HUES6 (cell line): Measurements from ENCODE around the gene LCA5.

Experiments
- H3K27ac ChIP-seq: 2 replicates; pipeline ENCODE4 v1.7.0; 2013; ENCODE audit warnings: low read depth, mild to moderate bottlenecking, low read length, inconsistent platforms
- H3K27me3 ChIP-seq: 2 replicates; pipeline ENCODE4 v1.6.1; 2013; ENCODE audit warnings: low read length; ENCODE audit not compliant: control insufficient read depth, insufficient read depth
- H3K36me3 ChIP-seq: 2 replicates; pipeline ENCODE4 v1.6.1; 2013; ENCODE audit warnings: low read length; ENCODE audit not compliant: control insufficient read depth, insufficient read depth
- H3K4me1 ChIP-seq: 2 replicates; pipeline ENCODE4 v1.6.1; 2013; ENCODE audit warnings: low read length; ENCODE audit not compliant: control insufficient read depth, insufficient read depth
- H3K4me3 ChIP-seq: 2 replicates; pipeline ENCODE4 v1.5.1; 2013; ENCODE audit warnings: low read depth, low read length
- H3K9ac ChIP-seq: one replicate; pipeline ENCODE4 v1.6.1; 2013; ENCODE audit warnings: mild to moderate bottlenecking, low read length
- H3K9me3 ChIP-seq: 2 replicates; pipeline ENCODE4 v1.6.1; 2013; ENCODE audit warnings: low read depth, low read length; ENCODE audit not compliant: control insufficient read depth, insufficient read depth

The LCA5 gene

DNA sequence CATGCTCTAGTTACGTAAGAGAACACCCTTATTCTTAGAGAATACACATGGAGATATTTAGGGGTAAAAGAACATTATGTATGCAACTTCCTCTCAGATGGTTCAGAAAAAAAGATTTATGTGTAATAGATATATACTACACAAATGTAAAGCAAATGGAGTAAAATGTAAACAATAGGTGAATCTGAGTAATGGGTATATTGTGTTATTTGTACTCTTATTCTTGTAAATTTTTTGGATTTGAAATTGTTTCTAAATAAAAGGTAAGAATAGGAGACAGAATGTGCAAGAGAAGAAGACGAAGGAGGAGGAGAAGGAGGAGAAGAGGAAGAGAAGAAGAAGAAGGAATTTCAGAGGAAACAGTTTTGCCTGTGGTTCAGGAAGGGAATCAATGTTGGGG lies 22.5 kb upstream of the LCA5 start:
- Histone ChIP-seq H3K4me1 (no peaks in the 10 kb centered on the region), H3K9me3 (no peaks in the 10 kb centered on the region), H3K4me3 (no peak overlapping the region), H3K36me3 (no peaks in the 10 kb centered on the region), H3K9ac (no peak overlapping the region), H3K27me3 (no peaks in the 10 kb centered on the region), H3K27ac (no peak overlapping the region)

DNA sequence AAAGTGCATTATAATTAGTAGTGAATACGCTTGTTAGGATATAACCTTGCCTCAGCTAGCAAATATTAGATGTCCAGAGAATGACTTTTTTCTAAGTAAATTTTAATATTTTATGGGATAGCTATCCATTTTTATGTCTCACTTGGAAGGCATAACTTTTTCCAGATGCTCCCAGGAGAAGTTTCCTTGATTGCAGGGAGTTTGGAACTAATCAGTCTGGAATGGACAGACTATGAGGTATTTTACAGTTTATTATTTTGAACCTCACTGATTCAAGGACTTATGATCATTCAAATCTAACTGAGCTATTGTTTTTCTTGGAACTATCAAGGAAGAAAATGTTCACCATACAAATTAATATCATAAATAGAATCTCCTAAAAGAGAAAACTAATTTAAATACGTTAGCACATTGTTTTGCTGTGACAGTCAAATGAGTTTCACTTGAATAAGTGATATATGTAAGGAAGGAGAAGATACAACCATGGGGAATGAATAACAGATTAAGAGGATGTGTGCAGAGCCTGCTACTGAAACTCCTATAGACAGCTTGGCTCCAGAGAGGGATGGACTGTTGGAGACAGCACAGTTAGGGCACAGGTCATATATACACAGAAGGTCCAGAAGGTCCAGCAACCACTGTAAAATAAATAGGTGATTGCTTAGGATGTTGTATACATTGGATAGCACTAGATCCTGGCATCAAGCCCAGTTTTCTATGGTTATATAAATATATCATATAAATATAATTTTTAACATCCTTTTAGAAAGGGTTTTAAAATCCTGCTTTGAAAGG lies 20.6 kb upstream of the LCA5 start:
- H3K4me3 ChIP-seq = no peak overlapping the region
- H3K36me3 ChIP-seq = no peaks in the 10 kb centered on the region
- H3K27ac ChIP-seq = no peak overlapping the region
- peaks cover 5% of the 10 kb centered on the region; the same call in 1 of the 2 replicates for H3K4me1 ChIP-seq
- no peaks in the 10 kb centered on the region for H3K27me3 ChIP-seq
- H3K9me3 ChIP-seq = no peaks in the 10 kb centered on the region
- no peak overlapping the region for H3K9ac ChIP-seq

DNA sequence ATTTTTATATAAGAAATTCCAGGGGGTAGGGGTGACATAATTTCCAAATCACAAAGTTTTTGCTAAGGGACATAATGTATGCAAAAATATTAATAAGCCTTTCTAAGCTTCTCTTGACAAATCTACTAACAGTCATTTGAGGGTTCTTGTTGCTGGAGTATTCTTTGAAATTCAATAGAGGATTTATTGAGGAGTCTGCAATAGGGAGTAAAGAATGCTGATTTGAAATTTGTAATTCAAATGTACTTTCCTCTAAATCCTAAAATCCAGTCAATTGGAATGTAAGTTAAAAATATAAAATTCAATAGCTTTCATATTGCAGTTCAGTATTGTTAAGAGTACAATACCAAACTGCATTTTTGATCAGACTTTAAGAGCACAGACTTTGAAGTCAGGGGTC lies 17.1 kb upstream of the LCA5 start:
- Histone ChIP-seq H3K36me3 (0 out of 2 replicates have a peak, but pooled peaks cover 6% of the 10 kb centered on the region), H3K4me1 (peaks cover 5% of the 10 kb centered on the region; the same call in 1 of the 2 replicates), H3K4me3 (no peak overlapping the region), H3K27me3 (no peaks in the 10 kb centered on the region), H3K27ac (no peak overlapping the region), H3K9me3 (no peaks in the 10 kb centered on the region), H3K9ac (no peak overlapping the region)

DNA sequence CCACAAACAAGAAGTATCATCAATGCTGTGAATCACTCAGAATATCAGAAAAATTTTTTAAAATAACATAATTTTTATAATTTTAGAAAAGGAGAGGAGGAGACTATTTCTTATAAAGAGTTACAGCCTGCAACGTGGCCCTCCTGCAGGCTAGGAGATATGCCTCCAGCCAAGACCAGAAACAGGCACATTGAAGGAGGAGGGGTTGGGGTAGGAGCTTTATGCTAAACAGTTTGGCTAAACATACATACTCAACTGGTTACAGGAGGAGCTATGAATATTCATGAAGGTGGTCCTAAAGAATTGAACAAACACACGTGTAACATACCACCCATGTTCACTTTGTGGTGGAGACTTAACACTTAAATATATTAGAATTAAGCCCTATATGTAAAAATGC lies 14.2 kb upstream of the LCA5 start:
- Histone ChIP-seq H3K27ac (no peak overlapping the region), H3K9ac (no peak overlapping the region), H3K9me3 (no peaks in the 10 kb centered on the region), H3K4me1 (peaks cover 5% of the 10 kb centered on the region), H3K27me3 (no peaks in the 10 kb centered on the region), H3K36me3 (0 out of 2 replicates have a peak, but pooled peaks cover 6% of the 10 kb centered on the region), H3K4me3 (no peak overlapping the region)

DNA sequence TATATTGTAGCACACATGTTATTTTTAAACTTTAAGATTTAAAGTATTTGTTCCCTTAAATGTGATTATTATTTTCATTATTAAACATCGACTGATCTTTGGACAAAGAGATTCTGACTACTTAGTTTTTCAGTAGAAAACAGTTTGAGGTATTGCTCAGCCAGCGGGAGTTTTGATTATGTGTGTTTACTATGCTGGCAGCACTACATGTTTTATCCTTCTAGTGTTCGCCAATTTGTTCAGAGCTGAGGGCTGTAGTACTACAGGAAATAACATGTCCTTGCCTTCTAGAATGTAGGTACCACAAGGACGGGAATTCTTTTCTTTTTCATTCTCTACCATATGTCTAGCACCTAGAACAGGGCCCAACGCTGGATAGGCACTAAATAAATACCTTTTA lies 11.1 kb upstream of the LCA5 start:
- H3K27me3 ChIP-seq = no peaks in the 10 kb centered on the region
- no peak overlapping the region for H3K27ac ChIP-seq
- H3K9me3 ChIP-seq = no peaks in the 10 kb centered on the region
- no peak overlapping the region for H3K4me3 ChIP-seq
- 0 out of 2 replicates have a peak, but pooled peaks cover 6% of the 10 kb centered on the region for H3K36me3 ChIP-seq
- H3K4me1 ChIP-seq = peaks cover 27% of the 10 kb centered on the region
- no peak overlapping the region for H3K9ac ChIP-seq

DNA sequence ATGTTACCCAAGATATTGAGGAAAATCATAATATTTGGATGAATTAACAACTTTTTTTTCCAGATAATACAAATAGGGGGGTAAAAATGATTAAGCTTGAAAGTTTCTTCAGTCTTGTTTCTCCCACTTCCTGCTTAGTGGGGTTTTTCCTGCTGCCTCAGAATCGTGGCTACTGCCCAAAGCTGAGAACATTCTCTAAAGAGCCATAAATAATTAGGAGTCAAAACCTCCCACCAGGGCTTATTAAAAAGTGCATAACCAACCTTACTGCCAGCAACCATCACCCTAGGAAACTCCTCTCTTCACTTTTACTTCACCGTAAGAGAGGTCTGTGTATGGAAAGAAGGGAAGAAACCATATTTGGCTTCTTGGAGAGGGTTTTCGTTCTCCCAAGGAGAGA lies 9.0 kb upstream of the LCA5 start:
- Histone ChIP-seq H3K9ac (no peak overlapping the region), H3K4me1 (peaks cover 27% of the 10 kb centered on the region), H3K27me3 (no peaks in the 10 kb centered on the region), H3K27ac (no peak overlapping the region), H3K36me3 (0 out of 2 replicates have a peak, but pooled peaks cover 6% of the 10 kb centered on the region), H3K9me3 (no peaks in the 10 kb centered on the region), H3K4me3 (no peak overlapping the region)

DNA sequence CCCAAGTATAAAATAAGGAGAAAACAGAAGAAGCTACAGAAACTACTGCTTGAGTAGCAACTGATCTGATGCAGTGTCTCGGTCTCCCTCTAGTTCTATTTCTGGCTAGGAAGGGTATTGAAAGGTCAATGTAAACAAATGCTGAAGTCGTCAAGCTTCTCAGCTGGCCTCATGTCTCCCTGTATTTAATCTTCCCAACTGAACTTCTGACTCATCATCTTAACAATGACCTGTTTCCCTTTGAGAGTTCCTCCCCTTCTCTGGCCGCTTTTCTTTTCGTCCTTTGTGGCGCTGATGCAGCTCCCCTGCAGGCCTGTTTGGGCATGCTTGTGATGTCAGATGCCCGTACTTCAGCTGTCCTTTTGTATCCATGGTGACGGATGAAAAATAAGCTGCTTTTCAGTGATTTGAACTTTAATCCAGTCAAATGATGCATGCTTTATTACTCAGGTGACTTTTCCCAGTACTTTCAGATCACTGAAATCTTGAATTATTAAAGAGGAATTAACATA lies 7.8 kb upstream of the LCA5 start:
- H3K27ac ChIP-seq = peak overlapping the region; percentile 26
- no peak overlapping the region for H3K9ac ChIP-seq

DNA sequence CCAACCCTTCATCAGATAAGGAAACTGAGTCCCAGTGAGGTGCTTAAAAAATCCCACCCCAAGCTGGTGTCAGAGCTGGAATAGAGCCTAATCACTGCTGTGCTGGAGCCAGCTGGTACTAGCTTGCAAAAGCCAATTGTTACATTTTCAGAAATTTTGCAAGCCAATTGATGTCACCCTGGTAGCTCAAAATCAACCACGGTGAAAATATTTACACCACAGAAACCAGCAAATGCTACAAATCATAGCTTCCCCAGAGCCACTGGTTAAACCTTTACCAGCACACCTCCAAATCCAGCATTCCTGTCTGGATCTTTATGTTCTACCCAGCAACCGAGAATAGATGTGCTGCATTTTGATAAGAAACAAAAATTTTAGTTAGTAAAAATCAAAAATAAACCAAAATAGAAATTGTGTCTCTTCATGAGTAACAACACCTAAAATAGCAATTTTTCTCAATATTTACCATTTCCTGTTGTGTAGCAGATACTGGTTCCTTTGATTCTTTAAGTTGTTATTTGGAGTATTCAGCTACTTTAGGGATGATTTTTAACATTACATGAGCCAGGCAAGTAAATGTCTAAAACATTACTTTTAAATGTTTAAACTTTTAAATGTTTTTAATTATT lies 7.2 kb upstream of the LCA5 start:
- Histone ChIP-seq H3K36me3 (no peaks in the 10 kb centered on the region), H3K27ac (no peak overlapping the region), H3K27me3 (no peaks in the 10 kb centered on the region), H3K4me1 (peaks cover 27% of the 10 kb centered on the region), H3K9ac (no peak overlapping the region), H3K9me3 (no peaks in the 10 kb centered on the region), H3K4me3 (no peak overlapping the region)

More for the DNA sequence above, 7.8 kb upstream of the LCA5 start:
- H3K36me3 ChIP-seq = no peaks in the 10 kb centered on the region
- H3K27me3 ChIP-seq = no peaks in the 10 kb centered on the region
- peaks cover 27% of the 10 kb centered on the region for H3K4me1 ChIP-seq
- H3K9me3 ChIP-seq = no peaks in the 10 kb centered on the region
- H3K4me3 ChIP-seq = no peak overlapping the region

DNA sequence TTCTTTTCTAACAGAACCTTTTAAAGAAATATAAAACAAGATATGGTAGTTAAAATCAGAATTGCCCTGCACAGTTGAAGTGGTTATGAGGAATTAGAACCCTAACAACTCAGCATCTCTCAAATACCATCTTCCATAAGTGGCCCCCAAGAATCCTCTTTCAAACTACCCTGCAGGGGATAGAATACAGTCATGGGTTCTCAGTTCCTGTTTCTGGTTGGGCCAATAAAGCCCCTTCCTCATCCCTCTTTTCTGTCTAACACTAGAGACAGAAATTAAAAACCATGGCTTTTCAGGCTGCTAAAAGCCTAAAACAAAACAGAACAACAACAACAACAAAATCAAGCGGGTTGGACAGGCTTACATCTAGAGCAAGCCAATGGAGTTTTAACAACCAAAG lies 6.7 kb upstream of the LCA5 start:
- H3K9me3 ChIP-seq = no peaks in the 10 kb centered on the region
- no peak overlapping the region for H3K4me3 ChIP-seq
- H3K9ac ChIP-seq = no peak overlapping the region
- no peaks in the 10 kb centered on the region for H3K36me3 ChIP-seq
- no peaks in the 10 kb centered on the region for H3K27me3 ChIP-seq
- H3K27ac ChIP-seq = no peak overlapping the region
- peaks cover 27% of the 10 kb centered on the region for H3K4me1 ChIP-seq

DNA sequence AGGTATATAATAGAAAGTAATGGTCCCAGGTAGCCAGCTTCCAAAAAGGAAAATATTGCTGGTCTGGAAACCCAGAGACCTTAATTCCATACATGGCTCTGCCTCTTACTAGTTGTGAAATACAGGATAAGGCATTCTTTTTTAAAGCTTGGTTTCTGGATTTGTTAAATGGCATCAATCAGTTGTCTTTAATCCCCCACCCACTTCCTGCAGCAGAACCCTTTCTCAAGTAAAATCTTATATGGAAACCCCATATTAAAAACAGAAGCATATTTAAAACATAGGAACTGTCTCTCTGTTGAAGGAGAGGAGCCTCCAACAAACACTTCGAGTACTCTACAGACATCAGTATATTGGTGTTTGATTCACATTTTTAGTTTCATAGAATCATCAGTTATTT lies 6.2 kb upstream of the LCA5 start:
- Histone ChIP-seq H3K27ac (no peak overlapping the region), H3K27me3 (no peaks in the 10 kb centered on the region), H3K36me3 (no peaks in the 10 kb centered on the region), H3K9ac (no peak overlapping the region), H3K9me3 (no peaks in the 10 kb centered on the region), H3K4me1 (peaks cover 30% of the 10 kb centered on the region), H3K4me3 (no peak overlapping the region)
